NCI-H82 treated with DMSO at 0.1 percent for 48 hours (cell line): ENCODE measurements around the gene ST3GAL6.

Experiments used
- DNase-seq: peaks from one replicate; lab custom pipeline; 2025; ENCODE audit not compliant: unreplicated experiment; lab: John Stamatoyannopoulos, UW

ST3GAL6 gene

DNA sequence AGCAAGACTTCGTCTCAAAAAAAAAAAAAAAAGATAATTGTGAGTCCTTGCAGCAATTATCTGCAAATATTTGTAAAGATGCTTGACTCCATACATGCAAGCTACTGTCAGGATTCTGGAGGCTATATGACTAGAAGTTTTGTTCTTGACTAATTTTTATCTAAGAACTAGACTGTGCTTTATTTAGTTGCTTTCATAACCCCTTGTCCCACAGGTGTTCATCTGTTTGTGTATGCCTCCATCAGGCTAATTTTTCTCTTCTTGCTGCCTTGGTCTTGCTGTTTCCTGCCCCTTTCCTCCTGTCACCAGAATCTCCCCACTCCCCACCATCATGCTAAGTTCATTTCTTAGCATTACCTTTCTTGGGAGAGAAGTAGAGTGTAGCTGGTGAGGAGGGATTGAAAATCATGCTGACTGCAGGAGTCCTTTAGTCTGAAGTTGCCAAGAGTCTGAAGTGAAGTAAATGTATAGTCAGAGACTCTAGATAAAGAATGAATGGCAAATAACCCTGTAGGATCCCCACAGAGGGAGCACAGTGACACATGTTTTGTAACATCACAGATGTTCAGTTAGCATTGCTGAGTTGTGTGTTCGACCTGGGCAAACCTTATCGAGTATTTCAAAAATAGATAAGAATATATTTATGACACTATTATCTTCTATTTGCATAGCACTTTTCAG lies 12.5 kb downstream of the ST3GAL6 start:
- DNase-seq: no peak

DNA sequence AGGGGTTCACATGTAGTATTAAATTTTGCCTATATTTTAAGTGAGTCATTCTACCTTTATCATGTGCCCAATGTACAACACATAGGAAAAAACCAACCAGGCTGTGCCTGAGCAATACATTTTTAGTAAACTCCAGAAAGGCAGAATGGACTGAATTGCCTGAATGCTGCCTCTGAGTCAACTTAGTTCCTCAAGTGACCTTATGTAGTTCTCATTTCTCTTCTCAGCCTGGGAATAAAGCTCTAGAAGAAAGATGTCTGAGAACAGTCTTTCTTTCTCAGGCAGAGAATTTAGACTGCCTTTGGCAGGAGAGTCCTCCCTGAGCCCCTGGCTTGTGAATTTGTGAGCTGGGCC lies 13.0 kb downstream of the ST3GAL6 start:
- no peak for DNase-seq

GRCh38 chr3:98777286-98777685 lies 14.1 kb downstream of the ST3GAL6 start:
- DNase-seq: no peak

GRCh38 chr3:98777801-98778220 lies 14.7 kb downstream of the ST3GAL6 start:
- no peak for DNase-seq

DNA sequence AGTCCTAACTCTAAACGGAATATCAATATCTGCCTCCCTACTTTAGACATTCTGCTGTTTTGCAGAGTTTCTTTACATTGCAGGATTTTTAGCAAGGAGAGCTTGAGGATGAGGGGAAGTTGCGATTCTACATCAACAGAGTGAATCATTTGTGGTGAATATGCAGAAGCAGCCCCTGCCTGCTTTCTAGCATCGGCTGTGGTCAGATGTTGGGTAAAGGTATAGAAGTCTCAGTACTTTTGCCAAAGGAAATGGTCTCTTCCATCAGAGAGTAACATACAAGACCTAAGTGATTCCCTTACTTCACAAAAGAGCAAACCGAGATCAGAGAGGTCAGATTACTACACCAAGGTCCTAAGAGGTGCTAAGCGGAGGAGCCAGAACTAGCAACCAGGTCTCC lies 15.2 kb downstream of the ST3GAL6 start:
- no peak for DNase-seq

- DNase-seq: no peak
Measured at GRCh38 chr3:98778852-98779413, 15.8 kb downstream of the ST3GAL6 start.

- DNase-seq: no peak
Measured at GRCh38 chr3:98779541-98780335, 16.6 kb downstream of the ST3GAL6 start.

- no peak for DNase-seq
Measured at GRCh38 chr3:98780343-98780742, 17.2 kb downstream of the ST3GAL6 start.

DNA sequence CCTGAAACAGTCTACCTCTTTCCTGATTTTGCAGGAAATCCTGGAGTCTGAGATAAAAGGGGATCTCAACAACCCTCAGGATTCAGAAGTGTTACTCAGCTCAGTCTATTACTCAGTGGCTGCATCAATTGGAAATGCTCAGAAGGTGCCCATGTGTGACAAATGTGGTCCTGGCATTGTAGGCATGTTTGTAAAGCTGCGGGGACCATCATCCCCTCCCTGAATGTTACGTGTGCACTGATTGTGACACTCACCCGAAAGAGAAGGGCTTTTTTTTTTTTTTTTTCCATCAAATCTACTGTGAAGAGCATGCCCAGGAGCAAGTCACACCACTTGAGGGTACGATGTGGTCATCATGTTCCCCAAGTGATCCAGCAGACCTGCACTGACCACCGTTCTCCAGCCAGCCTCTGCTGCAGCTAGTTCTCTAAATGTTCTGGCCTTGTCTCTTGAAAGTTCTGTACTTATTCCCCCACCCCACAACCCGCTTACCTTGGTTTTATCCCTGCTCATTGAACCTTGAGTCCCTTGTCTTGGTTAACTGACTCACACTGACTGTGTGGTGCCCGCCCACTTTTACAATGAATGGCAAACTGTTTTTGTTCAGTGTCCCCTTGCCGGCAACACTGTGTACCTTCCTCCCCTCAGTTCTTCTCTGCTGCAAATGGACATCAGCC lies 19.8 kb downstream of the ST3GAL6 start:
- no peak for DNase-seq

GRCh38 chr3:98784042-98784441 lies 20.9 kb downstream of the ST3GAL6 start:
- no peak for DNase-seq

DNA sequence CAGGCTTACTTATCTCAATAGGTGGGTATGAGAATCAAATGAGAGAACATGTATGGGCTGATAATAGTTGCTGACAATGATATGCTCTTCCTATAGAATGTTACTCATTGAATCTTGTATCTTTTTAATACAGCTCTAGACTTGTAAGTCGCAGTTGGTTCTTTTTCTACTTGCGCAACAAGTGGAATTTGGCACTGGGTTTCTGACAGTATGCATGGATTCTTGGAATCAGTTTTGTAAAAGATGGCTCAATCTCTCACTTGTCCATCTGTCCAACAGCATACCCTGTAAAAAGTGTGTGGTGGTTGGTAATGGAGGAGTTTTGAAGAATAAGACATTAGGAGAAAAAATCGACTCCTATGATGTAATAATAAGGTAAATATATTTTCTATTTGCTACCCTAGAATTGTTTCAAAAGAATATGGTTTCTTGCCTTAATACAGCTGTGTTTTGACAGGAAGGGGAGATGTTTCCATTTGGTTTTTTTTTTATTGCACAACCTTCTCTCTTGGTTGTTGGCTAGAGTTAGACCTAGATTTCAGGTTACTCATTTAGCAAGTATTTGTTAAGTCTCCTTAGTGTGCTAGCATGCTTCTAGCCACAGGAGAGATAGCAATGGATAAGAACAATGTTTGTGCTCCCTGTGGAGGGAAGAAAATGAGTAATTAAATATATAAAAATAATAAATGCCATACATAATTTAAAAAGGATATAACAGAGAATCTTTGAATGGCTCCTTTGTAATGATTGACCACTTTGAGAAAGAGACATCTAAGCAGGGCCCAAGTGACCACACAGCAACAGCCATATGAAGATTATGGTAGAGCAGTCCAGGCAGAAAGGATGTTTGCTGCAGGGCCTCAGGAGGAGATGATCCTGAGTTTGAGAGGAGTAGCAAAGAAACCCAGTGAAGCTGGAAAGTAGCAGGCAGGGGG lies 21.8 kb downstream of the ST3GAL6 start:
- DNase-seq: no peak

DNA sequence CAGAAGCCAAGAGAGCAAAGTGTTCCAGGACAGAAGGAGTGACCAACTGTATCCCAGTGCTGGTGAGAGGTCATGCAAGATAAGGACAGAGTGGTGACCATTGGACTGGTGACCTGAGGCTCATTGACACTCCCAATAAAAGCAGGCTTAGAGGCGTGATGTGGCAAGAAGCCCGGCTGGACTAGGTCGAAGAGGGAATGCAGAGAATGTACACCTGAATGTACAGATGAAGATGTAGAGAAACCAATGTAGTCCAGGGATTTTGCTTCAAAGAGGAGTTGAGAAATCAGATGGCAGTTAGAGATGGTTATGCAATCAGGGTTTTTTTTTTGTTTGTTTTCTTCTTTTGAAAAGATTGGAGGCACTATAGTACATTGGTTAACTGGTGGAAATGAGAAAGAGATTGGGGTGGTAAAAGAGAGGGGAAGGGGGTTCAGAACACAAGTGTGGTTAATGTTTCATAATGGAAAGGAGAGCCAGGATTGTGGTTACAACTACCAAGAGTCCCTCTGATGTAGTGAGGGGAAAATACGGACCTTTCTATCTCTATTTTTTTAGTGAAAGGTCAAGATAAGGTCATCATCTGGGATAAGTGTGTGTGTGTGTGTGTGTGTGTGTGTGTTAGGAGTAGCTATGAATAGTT lies 23.3 kb downstream of the ST3GAL6 start:
- no peak for DNase-seq

GRCh38 chr3:98787181-98787580 lies 24.0 kb downstream of the ST3GAL6 start:
- no peak for DNase-seq

GRCh38 chr3:98788651-98789050 lies 25.5 kb downstream of the ST3GAL6 start:
- no peak for DNase-seq

DNA sequence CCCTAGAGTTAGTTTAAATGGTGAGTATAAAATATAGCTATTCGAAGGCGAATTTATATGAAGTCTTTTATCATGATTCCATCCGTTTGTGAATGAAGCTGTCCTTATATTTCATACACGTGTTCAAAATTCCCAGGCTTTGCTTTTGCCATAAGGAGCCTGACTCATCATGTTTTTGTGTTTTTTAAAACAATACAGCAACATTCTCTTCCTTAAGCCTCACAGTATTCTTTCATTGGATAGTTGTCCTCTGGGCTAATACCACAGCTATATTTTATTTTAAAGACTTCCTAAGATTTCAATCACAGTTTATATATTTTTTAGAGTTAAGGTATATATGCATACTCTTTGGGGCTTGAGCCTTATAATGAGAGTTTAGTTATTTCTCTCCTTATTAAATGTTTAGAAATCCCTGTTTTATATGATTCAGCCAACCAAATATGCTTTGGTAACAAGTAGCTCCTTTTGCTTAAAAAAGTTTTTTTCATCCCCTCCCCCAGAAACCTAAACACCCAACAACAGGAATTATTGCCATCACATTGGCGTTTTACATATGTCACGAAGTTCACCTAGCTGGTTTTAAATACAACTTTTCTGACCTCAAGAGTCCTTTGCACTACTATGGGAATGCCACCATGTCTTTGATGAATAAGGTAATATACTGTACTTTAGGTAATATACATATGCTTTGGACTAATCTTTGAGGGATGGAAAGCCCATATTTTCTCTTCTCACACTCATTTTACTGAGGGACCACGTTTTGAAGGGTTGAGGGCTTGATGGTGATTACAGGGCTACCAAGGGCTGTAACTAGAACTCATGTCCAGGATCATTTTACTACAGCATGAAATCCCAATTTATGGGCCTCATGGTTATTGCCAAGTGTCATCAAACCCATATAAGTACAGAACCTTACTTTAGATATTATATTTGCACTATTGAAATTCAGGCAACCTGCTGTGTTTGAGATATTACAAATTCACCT lies 28.5 kb downstream of the ST3GAL6 start:
- DNase-seq: no peak

- DNase-seq: no peak
Measured at GRCh38 chr3:98793971-98794370, 30.8 kb downstream of the ST3GAL6 start.

DNA sequence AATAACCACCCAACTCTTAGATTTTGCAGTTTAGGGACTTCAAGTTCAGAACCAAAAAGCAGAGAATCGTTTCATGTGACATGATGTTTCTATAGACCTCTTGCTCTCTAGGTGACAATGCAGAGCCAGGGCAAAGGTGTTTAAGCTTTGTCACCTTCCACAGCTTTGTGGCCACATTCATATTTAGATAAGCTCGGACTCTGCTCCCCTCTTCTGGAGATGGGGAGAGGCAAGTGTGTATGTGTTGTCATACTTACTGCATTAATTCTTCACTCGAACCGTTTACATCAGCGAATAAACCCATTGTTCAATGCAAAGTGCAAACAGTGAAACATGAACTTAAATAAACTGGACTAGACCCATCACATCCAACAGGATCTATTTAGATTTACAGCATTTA lies 33.2 kb downstream of the ST3GAL6 start:
- no peak for DNase-seq

GRCh38 chr3:98797905-98798304 lies 34.8 kb downstream of the ST3GAL6 start:
- no peak for DNase-seq

DNA sequence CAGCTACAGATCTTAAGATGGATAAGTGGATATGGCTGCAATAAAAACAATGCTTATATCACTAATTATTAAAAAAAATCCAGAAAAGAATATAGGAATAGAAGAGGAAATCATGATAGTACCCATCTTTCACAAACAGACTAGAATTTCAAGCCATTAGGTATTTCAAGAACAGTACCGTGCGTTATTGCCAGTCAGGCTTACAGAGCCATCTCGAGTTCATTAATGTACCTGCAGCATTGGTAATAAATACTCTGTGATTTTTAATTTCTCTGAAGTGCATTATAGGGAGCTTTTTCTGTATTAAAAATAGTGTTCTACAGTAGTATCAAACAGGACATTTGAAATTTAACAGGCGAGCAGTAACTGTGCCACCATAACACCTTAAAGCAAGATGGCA lies 35.7 kb downstream of the ST3GAL6 start:
- no peak for DNase-seq
